Cardiac muscle cell (in vitro differentiated cells and primary cell): Measurements from ENCODE around the gene PRRX2. TPM values are rescaled to one million over a fixed set of nuclear protein-coding genes. Genes with fewer than 3 reads are reported as not detected.
A peak's percentile ranks its signal among the peaks of the same experiment; 100 is the strongest.

Experiments
- DNase-seq, 2 donors: peaks; one replicate each; pipeline versions ENCODE4 v3.0.0 to v3.0.0-alpha.2; 2010 to 2017; ENCODE audit warnings: low read depth in 1 of 2, low spot score in 1 of 2
- H3K27ac ChIP-seq: fragments of 200-600 bp; sonication (generic); 2 replicates; pipeline ENCODE4 v1.5.1; 2016
- H3K27me3 ChIP-seq: fragments of 200-600 bp; sonication (generic); 2 replicates; pipeline ENCODE4 v1.6.0; 2016; ENCODE audit warnings: control low read depth
- H3K36me3 ChIP-seq: fragments of 200-600 bp; sonication (generic); 2 replicates; pipeline ENCODE4 v1.5.1; 2016; ENCODE audit warnings: control low read depth
- H3K4me1 ChIP-seq: fragments of 200-600 bp; sonication (generic); 2 replicates; pipeline ENCODE4 v1.8.1; 2017; ENCODE audit warnings: low read depth, mild to moderate bottlenecking, mixed run types
- H3K4me3 ChIP-seq: fragments of 200-600 bp; sonication (generic); 2 replicates; pipeline ENCODE4 v1.5.1; 2016; ENCODE audit warnings: mild to moderate bottlenecking
- H3K9me3 ChIP-seq: fragments of 200-600 bp; sonication (generic); 2 replicates; pipeline ENCODE4 v1.5.1; 2017; ENCODE audit warnings: low read depth, mild to moderate bottlenecking, control low read depth
- polyA plus RNA-seq: library from polyadenylated mRNA; unstranded; fragments of >200 nt; fragmentation: Nextera tagmentation; extraction: Ambion mirVana; gene quantifications from 2 replicates; pipeline ENCODE4 v1.2.1, GENCODE V29; 2016
- total RNA-seq: library from RNA; depleted of rRNA; stranded (reverse); fragments of >200 nt; gene quantifications from 2 replicates; pipeline ENCODE4 v1.2.3, GENCODE V29; 2016
- TF ChIP-seq, protein P1 (sequence below): IDR thresholded peaks from 2 replicates; pipeline ENCODE4 v1.5.1; 2012; ENCODE audit warnings: low read depth, mild to moderate bottlenecking, low read length

Gene PRRX2
- total and polyA plus RNA-seq, 2 experiments from 2014 or later = 3.0 to 10.2 TPM

GRCh38 chr9:129673602-129674001, 8.2 kb downstream of the PRRX2 start:
- TF ChIP-seq, protein P1, sequence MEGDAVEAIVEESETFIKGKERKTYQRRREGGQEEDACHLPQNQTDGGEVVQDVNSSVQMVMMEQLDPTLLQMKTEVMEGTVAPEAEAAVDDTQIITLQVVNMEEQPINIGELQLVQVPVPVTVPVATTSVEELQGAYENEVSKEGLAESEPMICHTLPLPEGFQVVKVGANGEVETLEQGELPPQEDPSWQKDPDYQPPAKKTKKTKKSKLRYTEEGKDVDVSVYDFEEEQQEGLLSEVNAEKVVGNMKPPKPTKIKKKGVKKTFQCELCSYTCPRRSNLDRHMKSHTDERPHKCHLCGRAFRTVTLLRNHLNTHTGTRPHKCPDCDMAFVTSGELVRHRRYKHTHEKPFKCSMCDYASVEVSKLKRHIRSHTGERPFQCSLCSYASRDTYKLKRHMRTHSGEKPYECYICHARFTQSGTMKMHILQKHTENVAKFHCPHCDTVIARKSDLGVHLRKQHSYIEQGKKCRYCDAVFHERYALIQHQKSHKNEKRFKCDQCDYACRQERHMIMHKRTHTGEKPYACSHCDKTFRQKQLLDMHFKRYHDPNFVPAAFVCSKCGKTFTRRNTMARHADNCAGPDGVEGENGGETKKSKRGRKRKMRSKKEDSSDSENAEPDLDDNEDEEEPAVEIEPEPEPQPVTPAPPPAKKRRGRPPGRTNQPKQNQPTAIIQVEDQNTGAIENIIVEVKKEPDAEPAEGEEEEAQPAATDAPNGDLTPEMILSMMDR = no peak
- Histone ChIP-seq H3K36me3 (no peaks in the 10 kb centered on the region), H3K4me1 (peaks cover 6% of the 10 kb centered on the region), H3K27ac (no peak overlapping the region), H3K4me3 (no peak overlapping the region), H3K9me3 (no peaks in the 10 kb centered on the region), H3K27me3 (no peaks in the 10 kb centered on the region)
- no peak for DNase-seq

- Histone ChIP-seq H3K36me3 (no peaks in the 10 kb centered on the region), H3K27ac (no peak overlapping the region), H3K27me3 (no peaks in the 10 kb centered on the region), H3K9me3 (no peaks in the 10 kb centered on the region), H3K4me1 (peaks cover 7% of the 10 kb centered on the region), H3K4me3 (no peak overlapping the region)
- no peak for DNase-seq
- TF ChIP-seq, protein P1 = no peak
Observed at GRCh38 chr9:129674229-129674628, 8.8 kb downstream of the PRRX2 start.

GRCh38 chr9:129675620-129676019, 10.2 kb downstream of the PRRX2 start:
- Histone ChIP-seq H3K4me3 (no peak overlapping the region), H3K27ac (no peak overlapping the region), H3K4me1 (peaks cover 7% of the 10 kb centered on the region), H3K9me3 (no peaks in the 10 kb centered on the region), H3K27me3 (no peaks in the 10 kb centered on the region), H3K36me3 (no peaks in the 10 kb centered on the region)
- peak in 1 of 2 donors; percentile 10 for DNase-seq
- TF ChIP-seq, protein P1 = no peak

GRCh38 chr9:129676287-129676686, 10.8 kb downstream of the PRRX2 start:
- no peak for DNase-seq
- Histone ChIP-seq H3K27me3 (no peaks in the 10 kb centered on the region), H3K36me3 (no peaks in the 10 kb centered on the region), H3K27ac (no peak overlapping the region), H3K4me1 (peaks cover 7% of the 10 kb centered on the region), H3K4me3 (no peak overlapping the region), H3K9me3 (no peaks in the 10 kb centered on the region)
- TF ChIP-seq, protein P1 = no peak

- no peaks in the 10 kb centered on the region for H3K36me3 ChIP-seq
- TF ChIP-seq, protein P1 = no peak
- no peaks in the 10 kb centered on the region for H3K27me3 ChIP-seq
- no peak for DNase-seq
- H3K9me3 ChIP-seq = no peaks in the 10 kb centered on the region
- no peak overlapping the region for H3K27ac ChIP-seq
- no peak overlapping the region for H3K4me3 ChIP-seq
- peaks cover 7% of the 10 kb centered on the region for H3K4me1 ChIP-seq
Observed at GRCh38 chr9:129676975-129677374, 11.5 kb downstream of the PRRX2 start.

- no peaks in the 10 kb centered on the region for H3K36me3 ChIP-seq
- H3K4me1 ChIP-seq = peaks cover 7% of the 10 kb centered on the region
- H3K27me3 ChIP-seq = no peaks in the 10 kb centered on the region
- TF ChIP-seq, protein P1 = no peak
- no peak overlapping the region for H3K27ac ChIP-seq
- no peak for DNase-seq
- no peak overlapping the region for H3K4me3 ChIP-seq
- no peaks in the 10 kb centered on the region for H3K9me3 ChIP-seq
Observed at GRCh38 chr9:129677456-129677855, 12.0 kb downstream of the PRRX2 start.
